ENCODE results near the gene SRPK2.
"Not testable (repeated sequence)": the region's sequence is repeated elsewhere in the genome, so short reads cannot be mapped to it uniquely, and the experiment has no call there.

SRPK2 gene

GRCh38 chr7:105330526-105330925 is 58.2 kb downstream of the SRPK2 start:
- Histone ChIP-seq H3K4me3 (ENCODE audit: low read depth in 1 of 2, low read length in 2 of 2) (no peak overlapping the region), H3K4me1 (ENCODE audit: control insufficient read depth in 1 of 2, insufficient read depth in 2 of 2, low read length in 2 of 2) (no peaks in the 10 kb centered on the region), H3K27ac (ENCODE audit: low read length) (no peak overlapping the region), H3K36me3 (ENCODE audit: control insufficient read depth in 1 of 2, insufficient read depth in 2 of 2, low read length in 2 of 2) (no peaks in the 10 kb centered on the region), H3K9me3 (ENCODE audit: control insufficient read depth in 1 of 2, low read length in 2 of 2) (no peaks in the 10 kb centered on the region), H3K27me3 (ENCODE audit: low read depth, low read length) (no peaks in the 10 kb centered on the region)

DNA sequence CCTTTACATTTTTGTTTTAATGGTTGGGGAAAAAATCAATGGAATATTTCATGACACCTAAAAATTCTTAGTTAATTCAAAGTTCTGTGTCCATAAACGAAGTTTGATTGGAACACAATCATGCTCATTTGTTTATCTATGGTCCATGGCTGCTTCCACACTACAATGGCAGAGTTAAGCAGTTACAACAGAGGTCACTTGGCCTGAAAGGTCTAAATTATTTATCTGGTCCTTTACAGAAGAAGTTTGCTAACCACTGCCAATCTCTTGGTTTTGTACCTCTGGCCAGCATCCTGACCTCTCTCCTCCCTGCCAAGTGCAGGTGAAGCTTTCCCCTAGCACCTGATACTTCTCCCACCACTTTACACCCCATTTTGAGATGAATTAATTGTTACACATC is 61.5 kb downstream of the SRPK2 start:
- no peaks in the 10 kb centered on the region for H3K27me3 ChIP-seq (ENCODE audit: low read depth, low read length)
- H3K4me1 ChIP-seq (ENCODE audit: control insufficient read depth in 1 of 2, insufficient read depth in 2 of 2, low read length in 2 of 2): peaks cover 0 to 7% of the 10 kb centered on the region in 2 donors
- H3K4me3 ChIP-seq (ENCODE audit: low read depth in 1 of 2, low read length in 2 of 2): no peak overlapping the region
- H3K27ac ChIP-seq (ENCODE audit: low read length): no peak overlapping the region
- H3K36me3 ChIP-seq (ENCODE audit: control insufficient read depth in 1 of 2, insufficient read depth in 2 of 2, low read length in 2 of 2): no peaks in the 10 kb centered on the region
- no peaks in the 10 kb centered on the region for H3K9me3 ChIP-seq (ENCODE audit: control insufficient read depth in 1 of 2, low read length in 2 of 2)

GRCh38 chr7:105325216-105325904 is 63.4 kb downstream of the SRPK2 start:
- no peak overlapping the region for H3K27ac ChIP-seq (ENCODE audit: low read length)
- peaks cover 0 to 7% of the 10 kb centered on the region in 2 donors for H3K4me1 ChIP-seq (ENCODE audit: control insufficient read depth in 1 of 2, insufficient read depth in 2 of 2, low read length in 2 of 2)
- no peak overlapping the region for H3K4me3 ChIP-seq (ENCODE audit: low read depth in 1 of 2, low read length in 2 of 2)

DNA sequence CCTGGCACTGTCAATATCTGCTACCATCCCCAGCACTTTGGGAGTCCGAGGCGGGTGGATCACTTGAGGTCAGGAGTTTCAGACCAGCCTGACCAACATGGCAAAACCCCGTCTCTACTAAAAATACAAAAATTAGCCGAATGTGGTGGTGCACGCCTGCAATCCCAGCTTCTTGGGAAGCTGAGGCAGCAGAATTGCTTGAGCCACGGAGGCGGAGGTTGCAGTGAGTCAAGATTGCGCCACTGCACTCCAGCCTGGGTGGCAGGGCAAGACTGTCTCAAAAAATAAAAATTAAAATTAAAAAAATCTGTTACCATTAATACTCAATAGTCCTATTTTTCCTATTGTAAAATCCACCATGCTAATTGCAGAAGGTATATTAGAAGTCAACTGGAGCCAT is 64.1 kb downstream of the SRPK2 start:
- H3K27ac ChIP-seq (ENCODE audit: low read length); H3K9me3 ChIP-seq (ENCODE audit: control insufficient read depth in 1 of 2, low read length in 2 of 2); H3K4me1 ChIP-seq (ENCODE audit: control insufficient read depth in 1 of 2, insufficient read depth in 2 of 2, low read length in 2 of 2); H3K27me3 ChIP-seq (ENCODE audit: low read depth, low read length); H3K36me3 ChIP-seq (ENCODE audit: control insufficient read depth in 1 of 2, insufficient read depth in 2 of 2, low read length in 2 of 2); H3K4me3 ChIP-seq (ENCODE audit: low read depth in 1 of 2, low read length in 2 of 2): not testable (repeated sequence)

More at GRCh38 chr7:105325216-105325904, 63.4 kb downstream of the SRPK2 start:
- Histone ChIP-seq H3K9me3 (ENCODE audit: control insufficient read depth in 1 of 2, low read length in 2 of 2) (no peaks in the 10 kb centered on the region), H3K36me3 (ENCODE audit: control insufficient read depth in 1 of 2, insufficient read depth in 2 of 2, low read length in 2 of 2) (no peaks in the 10 kb centered on the region), H3K27me3 (ENCODE audit: low read depth, low read length) (no peaks in the 10 kb centered on the region)

GRCh38 chr7:105323366-105323765 is 65.4 kb downstream of the SRPK2 start:
- Histone ChIP-seq H3K9me3 (ENCODE audit: control insufficient read depth in 1 of 2, low read length in 2 of 2) (no peaks in the 10 kb centered on the region), H3K36me3 (ENCODE audit: control insufficient read depth in 1 of 2, insufficient read depth in 2 of 2, low read length in 2 of 2) (no peaks in the 10 kb centered on the region), H3K27me3 (ENCODE audit: low read depth, low read length) (no peaks in the 10 kb centered on the region), H3K4me1 (ENCODE audit: control insufficient read depth in 1 of 2, insufficient read depth in 2 of 2, low read length in 2 of 2) (peaks cover 0 to 7% of the 10 kb centered on the region in 2 donors), H3K4me3 (ENCODE audit: low read depth in 1 of 2, low read length in 2 of 2) (no peak overlapping the region), H3K27ac (ENCODE audit: low read length) (no peak overlapping the region)

DNA sequence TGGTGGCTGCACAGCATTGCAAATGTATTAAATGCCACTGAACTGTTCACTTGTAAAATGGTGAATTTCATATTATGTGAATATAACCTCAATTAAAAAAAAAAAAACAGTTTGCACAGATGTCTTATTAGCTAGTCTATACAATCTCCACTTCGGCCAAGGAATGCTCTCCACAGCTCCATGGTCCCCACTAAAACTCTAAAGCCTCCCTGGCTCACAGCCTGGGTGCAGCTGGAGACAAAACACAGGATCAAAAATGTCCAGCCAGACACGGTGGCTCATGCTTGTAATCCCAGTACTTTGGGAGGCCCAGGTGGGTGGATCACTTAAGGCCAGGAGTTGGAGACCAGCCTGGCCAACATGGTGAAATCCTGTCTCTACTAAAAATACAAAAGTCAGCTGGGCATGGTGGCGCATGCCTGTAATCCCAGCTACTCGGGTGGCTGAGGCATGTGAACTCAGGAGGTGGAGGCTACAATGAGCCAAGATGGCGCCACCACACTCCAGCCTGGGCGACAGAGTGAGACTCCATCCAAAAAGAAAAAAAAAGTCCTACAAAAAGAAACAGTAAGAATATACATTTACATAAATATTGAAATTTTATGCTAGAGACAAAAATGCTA is 66.0 kb downstream of the SRPK2 start:
- H3K9me3 ChIP-seq (ENCODE audit: control insufficient read depth in 1 of 2, low read length in 2 of 2): no peaks in the 10 kb centered on the region
- no peaks in the 10 kb centered on the region for H3K27me3 ChIP-seq (ENCODE audit: low read depth, low read length)
- H3K36me3 ChIP-seq (ENCODE audit: control insufficient read depth in 1 of 2, insufficient read depth in 2 of 2, low read length in 2 of 2): no peaks in the 10 kb centered on the region
- H3K27ac ChIP-seq (ENCODE audit: low read length): no peak overlapping the region
- no peak overlapping the region for H3K4me3 ChIP-seq (ENCODE audit: low read depth in 1 of 2, low read length in 2 of 2)
- H3K4me1 ChIP-seq (ENCODE audit: control insufficient read depth in 1 of 2, insufficient read depth in 2 of 2, low read length in 2 of 2): peaks cover 0 to 7% of the 10 kb centered on the region in 2 donors

DNA sequence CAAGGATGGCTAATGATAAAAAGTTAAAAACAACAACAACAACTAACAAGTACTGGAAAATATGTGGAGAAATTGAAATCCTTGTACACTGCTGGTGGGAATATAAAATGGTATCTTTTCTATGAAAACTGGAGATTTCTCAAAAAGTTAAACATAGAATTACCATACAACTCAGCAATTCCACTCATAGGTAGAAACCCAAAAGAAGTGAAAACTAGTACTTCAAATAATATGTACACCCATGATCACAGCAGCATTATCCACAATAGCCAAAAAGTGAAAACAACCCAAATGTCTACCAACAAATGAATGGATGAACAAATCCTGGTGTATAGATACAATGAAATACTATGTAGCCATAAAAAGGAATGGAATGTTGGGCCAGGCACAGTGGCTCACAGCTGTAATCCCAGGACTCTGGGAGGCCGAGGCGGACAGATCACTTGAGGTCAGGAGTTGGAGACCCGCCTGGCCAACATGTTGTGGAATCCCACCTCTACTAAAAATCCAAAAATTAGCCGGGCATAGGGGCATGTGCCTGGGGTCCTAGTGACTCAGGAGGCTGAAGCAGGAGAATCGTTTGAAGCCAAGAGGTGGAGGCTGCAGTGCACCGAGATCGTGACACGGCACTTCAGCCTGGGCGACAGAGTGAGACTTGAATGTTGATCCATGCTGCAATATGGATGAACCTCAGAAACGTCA is 66.8 kb downstream of the SRPK2 start:
- Histone ChIP-seq H3K36me3 (ENCODE audit: control insufficient read depth in 1 of 2, insufficient read depth in 2 of 2, low read length in 2 of 2) (no peaks in the 10 kb centered on the region), H3K27ac (ENCODE audit: low read length) (no peak overlapping the region), H3K27me3 (ENCODE audit: low read depth, low read length) (no peaks in the 10 kb centered on the region), H3K9me3 (ENCODE audit: control insufficient read depth in 1 of 2, low read length in 2 of 2) (no peaks in the 10 kb centered on the region), H3K4me3 (ENCODE audit: low read depth in 1 of 2, low read length in 2 of 2) (no peak overlapping the region), H3K4me1 (ENCODE audit: control insufficient read depth in 1 of 2, insufficient read depth in 2 of 2, low read length in 2 of 2) (peaks cover 0 to 11% of the 10 kb centered on the region in 2 donors)

GRCh38 chr7:105320896-105321295 is 67.8 kb downstream of the SRPK2 start:
- Histone ChIP-seq H3K27me3 (ENCODE audit: low read depth, low read length) (no peaks in the 10 kb centered on the region), H3K36me3 (ENCODE audit: control insufficient read depth in 1 of 2, insufficient read depth in 2 of 2, low read length in 2 of 2) (no peaks in the 10 kb centered on the region), H3K4me3 (ENCODE audit: low read depth in 1 of 2, low read length in 2 of 2) (no peak overlapping the region), H3K27ac (ENCODE audit: low read length) (no peak overlapping the region), H3K9me3 (ENCODE audit: control insufficient read depth in 1 of 2, low read length in 2 of 2) (no peaks in the 10 kb centered on the region), H3K4me1 (ENCODE audit: control insufficient read depth in 1 of 2, insufficient read depth in 2 of 2, low read length in 2 of 2) (peaks cover 0 to 11% of the 10 kb centered on the region in 2 donors)

- H3K4me3 ChIP-seq (ENCODE audit: low read depth in 1 of 2, low read length in 2 of 2): no peak overlapping the region
- no peaks in the 10 kb centered on the region for H3K36me3 ChIP-seq (ENCODE audit: control insufficient read depth in 1 of 2, insufficient read depth in 2 of 2, low read length in 2 of 2)
- no peaks in the 10 kb centered on the region for H3K9me3 ChIP-seq (ENCODE audit: control insufficient read depth in 1 of 2, low read length in 2 of 2)
- peaks cover 0 to 9% of the 10 kb centered on the region in 2 donors for H3K4me1 ChIP-seq (ENCODE audit: control insufficient read depth in 1 of 2, insufficient read depth in 2 of 2, low read length in 2 of 2)
- no peaks in the 10 kb centered on the region for H3K27me3 ChIP-seq (ENCODE audit: low read depth, low read length)
- H3K27ac ChIP-seq (ENCODE audit: low read length): no peak overlapping the region
Observed at GRCh38 chr7:105319578-105319977, 69.1 kb downstream of the SRPK2 start.

GRCh38 chr7:105316578-105317344 is 72.0 kb downstream of the SRPK2 start:
- Histone ChIP-seq H3K27me3 (ENCODE audit: low read depth, low read length) (no peaks in the 10 kb centered on the region), H3K27ac (ENCODE audit: low read length) (no peak overlapping the region), H3K9me3 (ENCODE audit: control insufficient read depth in 1 of 2, low read length in 2 of 2) (no peaks in the 10 kb centered on the region), H3K36me3 (ENCODE audit: control insufficient read depth in 1 of 2, insufficient read depth in 2 of 2, low read length in 2 of 2) (no peaks in the 10 kb centered on the region), H3K4me3 (ENCODE audit: low read depth in 1 of 2, low read length in 2 of 2) (no peak overlapping the region), H3K4me1 (ENCODE audit: control insufficient read depth in 1 of 2, insufficient read depth in 2 of 2, low read length in 2 of 2) (peaks cover 0 to 4% of the 10 kb centered on the region in 2 donors)

DNA sequence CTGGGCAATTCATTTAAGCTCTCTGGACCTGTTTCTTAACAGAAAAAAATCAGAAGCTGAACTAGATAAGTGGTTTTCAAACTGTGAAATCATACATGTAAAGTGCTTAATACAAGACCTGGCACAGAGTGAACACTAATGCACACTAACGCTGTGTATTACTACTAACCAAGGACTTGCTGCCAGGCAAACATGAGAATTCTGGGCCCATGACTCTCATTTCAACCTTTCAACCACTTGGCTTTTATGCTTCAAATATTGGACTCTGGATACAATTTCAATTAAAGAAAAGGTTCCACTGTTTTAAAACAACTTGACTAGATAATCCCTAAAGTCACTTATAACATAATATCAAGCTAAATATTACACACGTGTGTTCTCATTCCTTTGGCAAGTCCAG is 73.4 kb downstream of the SRPK2 start:
- Histone ChIP-seq H3K27me3 (ENCODE audit: low read depth, low read length) (no peaks in the 10 kb centered on the region), H3K4me1 (ENCODE audit: control insufficient read depth in 1 of 2, insufficient read depth in 2 of 2, low read length in 2 of 2) (peaks cover 0 to 4% of the 10 kb centered on the region in 2 donors), H3K27ac (ENCODE audit: low read length) (no peak overlapping the region), H3K4me3 (ENCODE audit: low read depth in 1 of 2, low read length in 2 of 2) (no peak overlapping the region), H3K36me3 (ENCODE audit: control insufficient read depth in 1 of 2, insufficient read depth in 2 of 2, low read length in 2 of 2) (no peaks in the 10 kb centered on the region), H3K9me3 (ENCODE audit: control insufficient read depth in 1 of 2, low read length in 2 of 2) (no peaks in the 10 kb centered on the region)

All from muscle layer of duodenum (tissue), 2 donors.